NCI-H1417 (cell line): ENCODE measurements around the gene ZMPSTE24.
A peak's percentile ranks its signal among the peaks of the same experiment; 100 is the strongest.
"Not testable (repeated sequence)": the region's sequence is repeated elsewhere in the genome, so short reads cannot be mapped to it uniquely, and the experiment has no call there.

Source experiments
- DNase-seq, 3 experiments: peaks; one replicate each; lab custom pipeline; 2025; lab: John Stamatoyannopoulos, UW

The ZMPSTE24 gene

GRCh38 chr1:40257688-40258444 lies at the start of gene ZMPSTE24:
ZMPSTE24 (plus strand) TSS chr1:40258236; CDS start chr1:40258272, 36 bp downstream.
- peak; percentile 95 to 99 (median 96) for DNase-seq

- no peak for DNase-seq
These were observed 47.4 kb upstream of the ZMPSTE24 start for GRCh38 chr1:40210511-40211204.

- DNase-seq: no peak
These were observed 39.7 kb upstream of the ZMPSTE24 start for GRCh38 chr1:40218333-40218732.

GRCh38 chr1:40221471-40221905 lies 36.5 kb upstream of the ZMPSTE24 start:
- DNase-seq: not testable (repeated sequence)

GRCh38 chr1:40221977-40222772 lies 35.9 kb upstream of the ZMPSTE24 start:
- DNase-seq: no peak

GRCh38 chr1:40224040-40224439 lies 34.0 kb upstream of the ZMPSTE24 start:
- DNase-seq: no peak

- no peak for DNase-seq
These were observed 31.8 kb upstream of the ZMPSTE24 start for GRCh38 chr1:40226192-40226591.

GRCh38 chr1:40232444-40232843 lies 25.6 kb upstream of the ZMPSTE24 start:
- no peak for DNase-seq

- DNase-seq: no peak
These were observed 18.4 kb upstream of the ZMPSTE24 start for GRCh38 chr1:40239626-40240025.

- no peak for DNase-seq
These were observed 17.6 kb upstream of the ZMPSTE24 start for GRCh38 chr1:40240390-40240789.

GRCh38 chr1:40241362-40241761 lies 16.7 kb upstream of the ZMPSTE24 start:
- DNase-seq: no peak

- DNase-seq: no peak
These were observed 14.7 kb upstream of the ZMPSTE24 start for GRCh38 chr1:40243351-40243750.

- no peak for DNase-seq
These were observed 13.8 kb upstream of the ZMPSTE24 start for GRCh38 chr1:40244138-40244744.

- no peak for DNase-seq
These were observed 12.3 kb upstream of the ZMPSTE24 start for GRCh38 chr1:40245686-40246085.

GRCh38 chr1:40247655-40248054 lies 10.4 kb upstream of the ZMPSTE24 start, which contains the start of gene TMCO2:
TMCO2 (plus strand) TSS chr1:40247937; CDS start chr1:40247994, 57 bp downstream.
- DNase-seq: no peak

GRCh38 chr1:40248412-40248811 lies 9.6 kb upstream of the ZMPSTE24 start:
- no peak for DNase-seq

GRCh38 chr1:40251456-40251855 lies 6.6 kb upstream of the ZMPSTE24 start:
- no peak for DNase-seq

GRCh38 chr1:40252601-40253000 lies 5.4 kb upstream of the ZMPSTE24 start:
- DNase-seq: no peak

- DNase-seq: no peak
These were observed 2.8 kb upstream of the ZMPSTE24 start for GRCh38 chr1:40255231-40255630.

GRCh38 chr1:40256401-40257084 lies 1.5 kb upstream of the ZMPSTE24 start:
- peak in 1 of 3 experiments; percentile 25 for DNase-seq

- peak in 1 of 3 experiments; percentile 77 for DNase-seq
These were observed 736 bp upstream of the ZMPSTE24 start for GRCh38 chr1:40257313-40257687.

GRCh38 chr1:40258445-40258769 lies 371 bp downstream of the ZMPSTE24 start:
- no peak for DNase-seq
